Natural killer cell (primary cell): Measurements from ENCODE around the gene RTL10. TPM values are rescaled to one million over a fixed set of nuclear protein-coding genes. Genes with fewer than 3 reads are reported as not detected.

Experiments
- ATAC-seq, 3 donors: fragments of 150-1000 bp in 2 of 3; fragments of 200-7000 bp in 1 of 3; cut with Tn5 transposase; 1 replicate in 1 of 3; 2 replicates in 2 of 3; pipeline ENCODE4 v1.10.0; 2021; ENCODE audit warnings: mild to moderate bottlenecking in 2 of 3, moderate library complexity in 2 of 3
- DNase-seq, 2 donors: peaks; one replicate each; pipeline versions ENCODE4 v3.0.0 to v3.0.0-alpha.2; 2013 to 2021; ENCODE audit warnings: mixed read lengths in 1 of 2
- H3K27ac ChIP-seq: one replicate; pipeline ENCODE4 v1.5.1; 2013; ENCODE audit warnings: mild to moderate bottlenecking, low read length
- H3K27me3 ChIP-seq: one replicate; pipeline ENCODE4 v1.6.1; 2013; ENCODE audit warnings: low read length; ENCODE audit not compliant: control insufficient read depth, insufficient read depth
- H3K36me3 ChIP-seq: one replicate; pipeline ENCODE4 v1.6.1; 2013; ENCODE audit warnings: low read length; ENCODE audit not compliant: control insufficient read depth, insufficient read depth
- H3K4me1 ChIP-seq: one replicate; pipeline ENCODE4 v1.6.1; 2013; ENCODE audit warnings: low read length; ENCODE audit not compliant: control insufficient read depth, insufficient read depth
- H3K4me3 ChIP-seq: one replicate; pipeline ENCODE4 v1.5.1; 2013; ENCODE audit warnings: low read length
- H3K9me3 ChIP-seq: one replicate; pipeline ENCODE4 v1.6.1; 2013; ENCODE audit warnings: low read length; ENCODE audit not compliant: control insufficient read depth, insufficient read depth
- H3K27ac Mint-ChIP-seq, 2 donors: one replicate each; pipeline ENCODE4 v1.8.0; 2022; ENCODE audit warnings: mild to moderate bottlenecking in 2 of 2, mixed read lengths in 2 of 2, moderate library complexity in 1 of 2
- H3K27me3 Mint-ChIP-seq, 2 donors: one replicate each; pipeline ENCODE4 v1.8.0; 2022; ENCODE audit warnings: low read depth in 2 of 2, mixed read lengths in 2 of 2
- H3K36me3 Mint-ChIP-seq: one replicate; pipeline ENCODE4 v1.8.0; 2022; ENCODE audit warnings: mixed read lengths
- H3K4me1 Mint-ChIP-seq, 2 donors: one replicate each; pipeline ENCODE4 v1.8.0; 2022; ENCODE audit warnings: mixed read lengths in 2 of 2
- H3K4me3 Mint-ChIP-seq: one replicate; pipeline ENCODE4 v1.8.0; 2022; ENCODE audit warnings: mild to moderate bottlenecking, moderate library complexity, mixed read lengths
- H3K9me3 Mint-ChIP-seq, 2 donors: one replicate each; pipeline ENCODE4 v1.8.0; 2022; ENCODE audit warnings: mixed read lengths in 2 of 2
- WGBS: methylation state at CpG from one replicate; pipeline ENCODE4 v1.1.7; 2013; ENCODE audit warnings: missing lambda C conversion rate; ENCODE audit not compliant: insufficient coverage; 5-methylcytosine and 5-hydroxymethylcytosine counted together
- intact Hi-C: fragments of 100-400 bp; cut with micrococcal nuclease; formaldehyde crosslinking; loops from one replicate; pipeline ENCODE4 v1.14.2; 2022
- total RNA-seq, 4 donors: library from RNA; stranded (reverse); fragments of 120-200 nt in 1 of 4; gene quantifications; one replicate each; pipeline versions ENCODE4 v1.2.3 to v1.2.4, GENCODE V29; 2013 to 2022
- TF ChIP-seq, protein P1 (sequence below): fragments of 200-600 bp; IDR thresholded peaks from one replicate; pipeline ENCODE4 v1.8.0; 2022; ENCODE audit warnings: antibody characterized with exemption

Gene RTL10
- total RNA-seq, 3 donors from 2014 or later (not counting 1 experiment from before 2014, with no cell fraction given), result 6.4 to 12.5 (median 11.7) TPM

DNA sequence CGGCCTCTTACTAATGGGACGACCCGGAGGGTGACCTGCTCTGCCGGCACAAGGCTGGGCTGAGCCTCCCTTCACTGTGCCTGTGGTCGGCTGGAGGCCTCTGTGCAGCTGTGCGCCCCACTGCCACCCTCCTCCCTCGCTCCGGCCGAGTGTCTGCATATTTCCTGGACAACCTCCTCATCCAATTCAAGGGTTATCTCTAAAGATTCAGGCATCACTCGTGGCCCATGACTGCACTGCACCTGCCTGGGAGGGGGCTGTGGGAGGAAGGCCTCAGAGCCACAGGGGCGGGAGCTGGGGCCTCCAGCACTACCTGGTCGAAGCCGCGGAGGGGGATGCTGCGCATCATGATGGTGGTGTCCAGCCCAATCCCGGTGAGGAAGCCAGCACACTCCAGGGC lies 43.1 kb upstream of the RTL10 start:
- Mint-ChIP-seq H3K27ac (no peak overlapping the region), H3K4me3 (no peak overlapping the region), H3K36me3 (no peaks in the 10 kb centered on the region), H3K9me3 (no peaks in the 10 kb centered on the region), H3K4me1 (no peaks in the 10 kb centered on the region), H3K27me3 (no peaks in the 10 kb centered on the region)
- no peaks in the 10 kb centered on the region for H3K9me3 ChIP-seq
- no peak for ATAC-seq
- peaks cover 12% of the 10 kb centered on the region for H3K36me3 ChIP-seq
- H3K27me3 ChIP-seq, result no peaks in the 10 kb centered on the region
- H3K4me3 ChIP-seq, result no peak overlapping the region
- TF ChIP-seq, protein P1, sequence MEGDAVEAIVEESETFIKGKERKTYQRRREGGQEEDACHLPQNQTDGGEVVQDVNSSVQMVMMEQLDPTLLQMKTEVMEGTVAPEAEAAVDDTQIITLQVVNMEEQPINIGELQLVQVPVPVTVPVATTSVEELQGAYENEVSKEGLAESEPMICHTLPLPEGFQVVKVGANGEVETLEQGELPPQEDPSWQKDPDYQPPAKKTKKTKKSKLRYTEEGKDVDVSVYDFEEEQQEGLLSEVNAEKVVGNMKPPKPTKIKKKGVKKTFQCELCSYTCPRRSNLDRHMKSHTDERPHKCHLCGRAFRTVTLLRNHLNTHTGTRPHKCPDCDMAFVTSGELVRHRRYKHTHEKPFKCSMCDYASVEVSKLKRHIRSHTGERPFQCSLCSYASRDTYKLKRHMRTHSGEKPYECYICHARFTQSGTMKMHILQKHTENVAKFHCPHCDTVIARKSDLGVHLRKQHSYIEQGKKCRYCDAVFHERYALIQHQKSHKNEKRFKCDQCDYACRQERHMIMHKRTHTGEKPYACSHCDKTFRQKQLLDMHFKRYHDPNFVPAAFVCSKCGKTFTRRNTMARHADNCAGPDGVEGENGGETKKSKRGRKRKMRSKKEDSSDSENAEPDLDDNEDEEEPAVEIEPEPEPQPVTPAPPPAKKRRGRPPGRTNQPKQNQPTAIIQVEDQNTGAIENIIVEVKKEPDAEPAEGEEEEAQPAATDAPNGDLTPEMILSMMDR, result no peak
- H3K4me1 ChIP-seq, result peaks cover 4% of the 10 kb centered on the region
- no peak overlapping the region for H3K27ac ChIP-seq
- intact Hi-C loops, result no loop called here
- 95% methylated on average over 16 of the region's 16 CpGs for WGBS
- no peak for DNase-seq

DNA sequence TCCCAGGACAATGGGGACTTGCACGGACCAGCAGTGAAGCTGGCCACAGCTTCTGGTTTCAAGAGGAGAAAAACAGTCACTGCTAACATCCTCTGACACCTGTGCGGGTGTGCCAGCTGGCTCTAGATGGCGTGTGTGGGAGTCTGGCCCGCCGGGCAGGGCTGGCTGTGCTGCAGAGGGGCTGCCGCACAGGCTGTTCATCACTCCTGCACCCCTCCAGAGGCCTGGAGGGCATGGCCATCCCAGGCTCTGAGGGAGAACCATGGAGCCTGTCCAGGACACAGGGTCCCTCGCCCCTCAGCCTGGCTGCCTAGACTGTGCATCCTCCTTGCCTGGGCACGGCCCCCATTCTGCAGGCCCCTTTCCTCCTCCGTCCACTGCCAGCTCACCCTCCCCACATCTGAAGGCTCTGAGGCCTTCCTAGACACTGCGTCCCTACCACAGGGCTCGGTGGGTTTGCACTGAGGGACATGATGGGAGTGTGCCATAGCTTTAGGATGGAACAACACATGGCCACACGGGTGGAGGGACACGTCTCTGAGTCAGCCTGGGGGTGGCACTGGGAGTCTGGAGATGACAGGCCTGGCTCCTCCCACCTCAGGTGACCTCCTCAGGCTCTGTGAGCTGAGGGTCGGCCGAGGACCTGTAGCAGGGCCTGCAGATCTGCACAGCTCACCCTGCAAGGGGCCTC lies 42.1 kb upstream of the RTL10 start:
- no peaks in the 10 kb centered on the region for H3K27me3 ChIP-seq
- Mint-ChIP-seq H3K4me3 (no peak overlapping the region), H3K27ac (no peak overlapping the region), H3K36me3 (no peaks in the 10 kb centered on the region), H3K4me1 (peaks cover 6 to 9% of the 10 kb centered on the region in 2 donors), H3K9me3 (no peaks in the 10 kb centered on the region), H3K27me3 (no peaks in the 10 kb centered on the region)
- TF ChIP-seq, protein P1, result no peak
- DNase-seq (peak in 1 of 2 donors; percentile 64), ATAC-seq (no peak)
- 76% methylated on average over 15 of the region's 15 CpGs for WGBS
- H3K36me3 ChIP-seq, result peaks cover 12% of the 10 kb centered on the region
- intact Hi-C loops, result no loop called here
- H3K27ac ChIP-seq, result no peak overlapping the region
- no peak overlapping the region for H3K4me3 ChIP-seq
- peaks cover 13% of the 10 kb centered on the region for H3K4me1 ChIP-seq
- no peaks in the 10 kb centered on the region for H3K9me3 ChIP-seq

DNA sequence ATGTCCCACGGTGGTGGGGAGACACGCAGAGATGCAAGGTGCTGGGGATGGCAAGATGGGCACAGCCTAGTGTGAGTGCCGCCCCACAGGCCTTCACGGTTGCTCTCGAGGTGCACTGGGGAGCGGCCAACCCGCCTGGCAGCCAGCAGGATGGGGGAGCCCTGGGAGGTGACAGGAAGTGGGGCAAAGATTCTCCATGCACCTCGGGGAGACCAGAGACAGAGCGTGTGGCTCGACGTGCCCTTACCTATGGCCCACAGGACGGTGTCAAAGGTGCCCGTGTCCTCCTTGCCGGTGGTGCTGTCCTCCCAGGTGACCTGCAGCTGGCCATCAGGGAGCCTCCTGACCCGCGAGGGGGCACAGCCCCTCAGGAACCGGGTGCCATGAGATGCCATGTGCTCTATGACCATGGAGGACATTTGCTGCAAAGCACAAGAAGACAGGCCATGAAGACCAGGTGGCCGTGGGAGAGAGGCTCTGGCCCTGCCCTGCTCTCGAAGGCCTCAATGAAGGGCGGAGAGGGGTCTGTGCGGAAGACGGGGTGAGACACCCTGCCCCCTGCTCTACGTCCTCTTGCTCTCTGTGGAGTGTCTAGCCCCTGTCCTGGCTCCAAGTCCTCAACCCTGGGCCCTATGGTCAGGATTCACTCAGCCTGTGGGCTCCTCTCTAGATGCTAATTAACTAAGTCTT lies 40.6 kb upstream of the RTL10 start:
- Mint-ChIP-seq H3K36me3 (no peaks in the 10 kb centered on the region), H3K4me1 (peaks cover 12 to 17% of the 10 kb centered on the region in 2 donors), H3K27me3 (no peaks in the 10 kb centered on the region), H3K9me3 (no peaks in the 10 kb centered on the region), H3K4me3 (no peak overlapping the region), H3K27ac (no peak overlapping the region)
- 91% methylated on average over 23 of the region's 23 CpGs for WGBS
- peaks cover 8% of the 10 kb centered on the region for H3K36me3 ChIP-seq
- H3K27ac ChIP-seq, result no peak overlapping the region
- ATAC-seq, result no peak
- H3K27me3 ChIP-seq, result no peaks in the 10 kb centered on the region
- TF ChIP-seq, protein P1, result no peak
- no peaks in the 10 kb centered on the region for H3K9me3 ChIP-seq
- H3K4me1 ChIP-seq, result peaks cover 27% of the 10 kb centered on the region
- intact Hi-C loops, result no loop called here
- peak in 1 of 2 donors; percentile 36 for DNase-seq
- no peak overlapping the region for H3K4me3 ChIP-seq
